Body of pancreas (tissue), 4 donors: ENCODE data around the gene TBL1X. TPM values are rescaled to one million over a fixed set of nuclear protein-coding genes. Genes with fewer than 3 reads are reported as not detected.

ENCODE experiments used
- ATAC-seq: fragments of 150-250 bp; one replicate; pipeline ENCODE4 v1.9.1; 2016
- DNase-seq, 4 donors: peaks; one replicate each; pipeline ENCODE4 v3.0.0-alpha.2; 2019
- H3K27ac ChIP-seq, 4 donors: fragments of 200-600 bp; sonication (generic); 1 replicate in 3 of 4; 2 replicates in 1 of 4; pipeline versions ENCODE4 v1.5.1 to v1.6.1; 2016 to 2019; ENCODE audit warnings: mild to moderate bottlenecking in 1 of 4, mixed read lengths in 1 of 4, moderate library complexity in 1 of 4
- H3K27me3 ChIP-seq, 2 donors: fragments of 200-600 bp; sonication (generic); one replicate each; pipeline ENCODE4 v1.6.0; 2016; ENCODE audit warnings: mild to moderate bottlenecking in 1 of 2
- H3K36me3 ChIP-seq, 2 donors: fragments of 200-600 bp; sonication (generic); replicated peaks in 1 of 2; 2 replicates each; pipeline ENCODE4 v1.5.1; 2016; ENCODE audit warnings: low read depth in 2 of 2; ENCODE audit not compliant: insufficient read depth in 1 of 2
- H3K4me1 ChIP-seq: fragments of 200-600 bp; sonication (generic); one replicate; pipeline ENCODE4 v1.6.0; 2016
- H3K4me3 ChIP-seq, 2 donors: fragments of 200-600 bp; sonication (generic); 1 replicate in 1 of 2; 2 replicates in 1 of 2; pipeline ENCODE4 v1.5.1; 2016 to 2019
- H3K9me3 ChIP-seq, 3 donors: fragments of 200-600 bp; sonication (generic); 1 replicate in 2 of 3; 2 replicates in 1 of 3; pipeline ENCODE4 v1.5.1; 2016
- POLR2A ChIP-seq, 3 donors: fragments of 450-650 bp; IDR thresholded peaks; one replicate each; pipeline ENCODE4 v1.6.1; 2016; ENCODE audit warnings: antibody characterized with exemption in 3 of 3, mild to moderate bottlenecking in 2 of 3
- WGBS, 2 donors: methylation state at CpG; one replicate each; pipeline ENCODE4 v1.1.5; 2017; 5-methylcytosine and 5-hydroxymethylcytosine counted together
- intact Hi-C: fragments of 100-400 bp; cut with DNase I; formaldehyde crosslinking; loops from one replicate; pipeline ENCODE4 v1.15.1; 2023
- total RNA-seq, 2 donors: library from RNA; depleted of rRNA; stranded (reverse); fragments of >200 nt; gene quantifications; one replicate each; pipeline ENCODE4 v1.1.0, GENCODE V29; 2016
- TF ChIP-seq, protein P1 (sequence below), 7 experiments: fragments of 450-650 bp in 4 of 7; fragments of 200-600 bp in 3 of 7; sonication (generic) in 3 of 7; IDR thresholded peaks; one replicate each; pipeline ENCODE4 v1.5.1; 2016 to 2019; ENCODE audit warnings: antibody characterized with exemption in 7 of 7

TBL1X gene
- total RNA-seq, 2 donors from 2014 or later: 7.9 to 16.3 TPM

- Histone ChIP-seq H3K27ac (no peak overlapping the region), H3K27me3 (no peaks in the 10 kb centered on the region), H3K9me3 (no peaks in the 10 kb centered on the region), H3K36me3 (no peaks in the 10 kb centered on the region), H3K4me1 (no peaks in the 10 kb centered on the region), H3K4me3 (no peak overlapping the region)
- ATAC-seq (no peak), DNase-seq (no peak)
- 58 to 76% methylated on average over 3 of the region's 3 CpGs for WGBS, 2 donors
- intact Hi-C loops: no loop called here
- TF ChIP-seq POLR2A (IDR thresholded peaks at IDR 0.05): no peak
- TF ChIP-seq, protein P1, sequence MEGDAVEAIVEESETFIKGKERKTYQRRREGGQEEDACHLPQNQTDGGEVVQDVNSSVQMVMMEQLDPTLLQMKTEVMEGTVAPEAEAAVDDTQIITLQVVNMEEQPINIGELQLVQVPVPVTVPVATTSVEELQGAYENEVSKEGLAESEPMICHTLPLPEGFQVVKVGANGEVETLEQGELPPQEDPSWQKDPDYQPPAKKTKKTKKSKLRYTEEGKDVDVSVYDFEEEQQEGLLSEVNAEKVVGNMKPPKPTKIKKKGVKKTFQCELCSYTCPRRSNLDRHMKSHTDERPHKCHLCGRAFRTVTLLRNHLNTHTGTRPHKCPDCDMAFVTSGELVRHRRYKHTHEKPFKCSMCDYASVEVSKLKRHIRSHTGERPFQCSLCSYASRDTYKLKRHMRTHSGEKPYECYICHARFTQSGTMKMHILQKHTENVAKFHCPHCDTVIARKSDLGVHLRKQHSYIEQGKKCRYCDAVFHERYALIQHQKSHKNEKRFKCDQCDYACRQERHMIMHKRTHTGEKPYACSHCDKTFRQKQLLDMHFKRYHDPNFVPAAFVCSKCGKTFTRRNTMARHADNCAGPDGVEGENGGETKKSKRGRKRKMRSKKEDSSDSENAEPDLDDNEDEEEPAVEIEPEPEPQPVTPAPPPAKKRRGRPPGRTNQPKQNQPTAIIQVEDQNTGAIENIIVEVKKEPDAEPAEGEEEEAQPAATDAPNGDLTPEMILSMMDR (IDR thresholded peaks at IDR 0.05): no peak
Measured at GRCh38 chrX:9738151-9738550, 273.3 kb downstream of the TBL1X start.

- no peaks in the 10 kb centered on the region for H3K4me1 ChIP-seq
- no peak for ATAC-seq
- H3K9me3 ChIP-seq: no peaks in the 10 kb centered on the region
- H3K36me3 ChIP-seq: no peaks in the 10 kb centered on the region
- H3K27ac ChIP-seq: no peak overlapping the region
- DNase-seq: no peak
- H3K4me3 ChIP-seq: no peak overlapping the region
- intact Hi-C loops: no loop called here
- no peaks in the 10 kb centered on the region for H3K27me3 ChIP-seq
- 78 to 85% methylated on average over 1 to 4 of the region's 5 CpGs for WGBS, 2 donors
- TF ChIP-seq, protein P1 (IDR thresholded peaks at IDR 0.05): no peak
- no peak for TF ChIP-seq POLR2A (IDR thresholded peaks at IDR 0.05)
Measured at GRCh38 chrX:9739130-9739529, 274.3 kb downstream of the TBL1X start.

GRCh38 chrX:9745417-9746115 lies 280.7 kb downstream of the TBL1X start:
- Histone ChIP-seq H3K27ac (no peak overlapping the region), H3K27me3 (no peaks in the 10 kb centered on the region), H3K9me3 (no peaks in the 10 kb centered on the region), H3K4me3 (no peak overlapping the region), H3K4me1 (no peaks in the 10 kb centered on the region), H3K36me3 (no peaks in the 10 kb centered on the region)
- 51 to 76% methylated on average over 4 to 10 of the region's 11 CpGs for WGBS, 2 donors
- TF ChIP-seq, protein P1 (IDR thresholded peaks at IDR 0.05): no peak
- no peak for TF ChIP-seq POLR2A (IDR thresholded peaks at IDR 0.05)
- no peak for DNase-seq
- ATAC-seq: no peak
- intact Hi-C loops: no loop called here

- DNase-seq (no peak), ATAC-seq (no peak)
- Histone ChIP-seq H3K4me3 (no peak overlapping the region), H3K4me1 (no peaks in the 10 kb centered on the region), H3K27ac (no peak overlapping the region), H3K27me3 (no peaks in the 10 kb centered on the region), H3K9me3 (no peaks in the 10 kb centered on the region), H3K36me3 (no peaks in the 10 kb centered on the region)
- intact Hi-C loops: no loop called here
- TF ChIP-seq, protein P1 (IDR thresholded peaks at IDR 0.05): no peak
- no peak for TF ChIP-seq POLR2A (IDR thresholded peaks at IDR 0.05)
- WGBS, 2 donors: 45 to 71% methylated on average over 3 of the region's 3 CpGs
Measured at GRCh38 chrX:9746148-9746888, 281.5 kb downstream of the TBL1X start.
